Stimulated activated CD4-positive, alpha-beta T cell treated with anti-CD3 and anti-CD28 coated beads, Interleukin-1b, Interleukin-23, amount 100 ng/mL, for 48 hours (primary cell): ENCODE results near the gene LMX1B.

Experiments
- DNase-seq: peaks from one replicate; pipeline ENCODE4 v3.0.0-alpha.2; 2020

LMX1B gene

GRCh38 chr9:126664900-126665643, 51.3 kb downstream of the LMX1B start:
- DNase-seq, result no peak

- DNase-seq, result no peak
Observed at GRCh38 chr9:126665644-126666035, 51.9 kb downstream of the LMX1B start.

GRCh38 chr9:126666155-126666803, 52.6 kb downstream of the LMX1B start:
- no peak for DNase-seq

GRCh38 chr9:126667190-126668055, 53.7 kb downstream of the LMX1B start:
- DNase-seq, result no peak

GRCh38 chr9:126668058-126668457, 54.3 kb downstream of the LMX1B start:
- DNase-seq, result no peak

- no peak for DNase-seq
Observed at GRCh38 chr9:126669108-126669507, 55.4 kb downstream of the LMX1B start.

- no peak for DNase-seq
Observed at GRCh38 chr9:126670270-126670669, 56.5 kb downstream of the LMX1B start.

- DNase-seq, result no peak
Observed at GRCh38 chr9:126671381-126671831, 57.7 kb downstream of the LMX1B start.

GRCh38 chr9:126671983-126672382, 58.3 kb downstream of the LMX1B start:
- DNase-seq, result no peak

- no peak for DNase-seq
Observed at GRCh38 chr9:126672634-126673284, 59.0 kb downstream of the LMX1B start.

GRCh38 chr9:126673689-126674364, 60.1 kb downstream of the LMX1B start:
- DNase-seq, result no peak

GRCh38 chr9:126674365-126675146, 60.8 kb downstream of the LMX1B start:
- DNase-seq, result no peak

- no peak for DNase-seq
Observed at GRCh38 chr9:126675147-126675467, 61.4 kb downstream of the LMX1B start.

- DNase-seq, result no peak
Observed at GRCh38 chr9:126676102-126676684, 62.5 kb downstream of the LMX1B start.

- DNase-seq, result no peak
Observed at GRCh38 chr9:126676685-126677143, 63.0 kb downstream of the LMX1B start.

GRCh38 chr9:126677188-126678084, 63.7 kb downstream of the LMX1B start:
- DNase-seq, result no peak

- peak; percentile 7 for DNase-seq
Observed at GRCh38 chr9:126678989-126679388, 65.3 kb downstream of the LMX1B start.

GRCh38 chr9:126681336-126681735, 67.6 kb downstream of the LMX1B start:
- DNase-seq, result no peak

GRCh38 chr9:126682113-126682810, 68.5 kb downstream of the LMX1B start:
- DNase-seq, result no peak
